B cell (primary cell): ENCODE results near the gene GHRL. TPM values are rescaled to one million over a fixed set of nuclear protein-coding genes. Genes with fewer than 3 reads are reported as not detected.

Experiments used
- ATAC-seq: fragments of 200-7000 bp; cut with Tn5 transposase; one replicate; pipeline ENCODE4 v1.10.0; 2021; ENCODE audit warnings: low read depth, mild to moderate bottlenecking, moderate number of reproducible peaks, moderate library complexity
- CTCF ChIA-PET: fragments of 350-600 bp; sonication (Branson Sonifier 250); formaldehyde crosslinking; loops from one replicate; lab custom pipeline; 2021; ENCODE audit warnings: antibody characterized with exemption, inconsistent platforms; lab: Charles Lee
- POLR2A ChIA-PET: fragments of 350-600 bp; sonication (Branson Sonifier 250); formaldehyde crosslinking; loops from one replicate; lab custom pipeline; 2021; ENCODE audit warnings: antibody characterized with exemption; lab: Charles Lee
- DNase-seq: peaks from one replicate; pipeline ENCODE4 v3.0.0; 2013
- H2AFZ ChIP-seq: 2 replicates; pipeline ENCODE4 v1.6.1; 2012; ENCODE audit warnings: mild to moderate bottlenecking, low read depth, low read length; ENCODE audit not compliant: insufficient read depth, poor library complexity, severe bottlenecking
- H3K27ac ChIP-seq, 2 donors: 1 replicate in 1 of 2; 2 replicates in 1 of 2; pipeline ENCODE4 v1.5.1; 2012 to 2013; ENCODE audit warnings: low read length in 2 of 2, mild to moderate bottlenecking in 2 of 2, moderate library complexity in 1 of 2
- H3K27me3 ChIP-seq, 4 experiments: fragments of 200-600 bp in 1 of 4; sonication (generic) in 1 of 4; replicated peaks in 1 of 4; 1 replicate in 2 of 4; 2 replicates in 2 of 4; pipeline versions ENCODE4 v1.6.1 to v1.7.0; 2013 to 2016; ENCODE audit warnings: low read length in 3 of 4, mild to moderate bottlenecking in 2 of 4, mixed read lengths in 1 of 4, moderate library complexity in 1 of 4; ENCODE audit not compliant: insufficient read depth in 4 of 4, control insufficient read depth in 3 of 4; ENCODE audit errors: control extremely low read depth in 1 of 4
- H3K36me3 ChIP-seq, 2 experiments: replicated peaks in 1 of 2; 1 replicate in 1 of 2; 2 replicates in 1 of 2; pipeline versions ENCODE4 v1.6.1 to v1.7.1; 2013; ENCODE audit warnings: low read length in 1 of 2; ENCODE audit not compliant: insufficient read depth in 2 of 2, control insufficient read depth in 1 of 2; ENCODE audit errors: control extremely low read depth in 1 of 2, extremely low read depth in 1 of 2
- H3K4me1 ChIP-seq, 2 donors: fragments of 200-600 bp in 1 of 2; sonication (generic) in 1 of 2; 1 replicate in 1 of 2; 2 replicates in 1 of 2; pipeline versions ENCODE4 v1.5.1 to v1.6.1; 2013 to 2017; ENCODE audit warnings: low read length in 2 of 2; ENCODE audit not compliant: control insufficient read depth in 2 of 2, insufficient read depth in 2 of 2
- H3K4me2 ChIP-seq: replicated peaks from 2 replicates; pipeline ENCODE3; 2012; ENCODE audit warnings: mild to moderate bottlenecking, low read depth, low read length; ENCODE audit not compliant: poor library complexity, severe bottlenecking
- H3K4me3 ChIP-seq, 5 experiments: fragments of 200-600 bp in 1 of 5; sonication (generic) in 1 of 5; 1 replicate in 3 of 5; 2 replicates in 2 of 5; pipeline versions ENCODE4 v1.5.1 to v1.7.0; 2011 to 2016; ENCODE audit warnings: low read length in 4 of 5, mild to moderate bottlenecking in 4 of 5, low read depth in 2 of 5, control low read depth in 1 of 5, moderate library complexity in 1 of 5; ENCODE audit not compliant: insufficient read depth in 1 of 5; ENCODE audit errors: control extremely low read depth in 1 of 5, extremely low read depth in 1 of 5
- H3K79me2 ChIP-seq: fragments of 200-600 bp; sonication (generic); one replicate; pipeline ENCODE4 v1.6.0; 2016; ENCODE audit warnings: low read length; ENCODE audit not compliant: control insufficient read depth, insufficient read depth
- H3K9ac ChIP-seq: fragments of 200-600 bp; sonication (generic); 2 replicates; pipeline ENCODE4 v1.6.1; 2017; ENCODE audit warnings: mild to moderate bottlenecking, low read length, moderate library complexity
- H3K9me3 ChIP-seq, 3 donors: one replicate each; pipeline versions ENCODE4 v1.6.1 to v1.7.1; 2013; ENCODE audit warnings: low read length in 2 of 3; ENCODE audit not compliant: control insufficient read depth in 2 of 3, insufficient read depth in 1 of 3; ENCODE audit errors: control extremely low read depth in 1 of 3
- H4K20me1 ChIP-seq: 2 replicates; pipeline ENCODE4 v1.6.0; 2012; ENCODE audit warnings: mild to moderate bottlenecking, low read length; ENCODE audit not compliant: insufficient read depth, control insufficient read depth, poor library complexity, severe bottlenecking
- H3K27ac Mint-ChIP-seq: one replicate; pipeline ENCODE4 v1.8.0; 2021; ENCODE audit warnings: mixed read lengths
- H3K27me3 Mint-ChIP-seq: one replicate; pipeline ENCODE4 v1.8.0; 2021; ENCODE audit warnings: mixed read lengths
- H3K4me1 Mint-ChIP-seq: one replicate; pipeline ENCODE4 v1.8.0; 2021; ENCODE audit warnings: mixed read lengths
- H3K4me3 Mint-ChIP-seq: one replicate; pipeline ENCODE4 v1.8.0; 2021; ENCODE audit warnings: mixed read lengths
- H3K9me3 Mint-ChIP-seq: one replicate; pipeline ENCODE4 v1.8.0; 2022; ENCODE audit warnings: mixed read lengths; ENCODE audit not compliant: insufficient read depth
- EZH2 ChIP-seq: IDR thresholded peaks from 2 replicates; pipeline ENCODE4 v1.6.1; 2012; ENCODE audit warnings: borderline replicate concordance, low read depth, mild to moderate bottlenecking, moderate library complexity, low read length; ENCODE audit not compliant: insufficient read depth, poor library complexity, severe bottlenecking
- WGBS: methylation state at CpG from one replicate; pipeline ENCODE4 v1.1.5; 2013; ENCODE audit warnings: missing lambda C conversion rate; ENCODE audit not compliant: insufficient coverage; 5-methylcytosine and 5-hydroxymethylcytosine counted together
- intact Hi-C: fragments of 100-400 bp; cut with micrococcal nuclease; formaldehyde crosslinking; loops from one replicate; pipeline ENCODE4 v1.10.0; 2022
- polyA plus RNA-seq: library from polyadenylated mRNA; depleted of rRNA; stranded (reverse); fragments of >200 nt; gene quantifications from 2 replicates; pipeline ENCODE4 v1.2.3, GENCODE V29; 2012
- total RNA-seq, 2 donors: library from RNA; stranded (reverse); fragments of 120-200 nt in 1 of 2; gene quantifications; 1 replicate in 1 of 2; 2 replicates in 1 of 2; pipeline versions ENCODE4 v1.2.3 to v1.2.4, GENCODE V29; 2013 to 2022
- TF ChIP-seq, protein P1 (sequence below): fragments of 200-600 bp; IDR thresholded peaks from one replicate; pipeline ENCODE4 v1.8.0; 2022; ENCODE audit warnings: antibody characterized with exemption, mild to moderate bottlenecking

Gene GHRL
- total and polyA plus RNA-seq, 2 donors (not counting 1 experiment from before 2014, with no cell fraction given), result 2.8 to 3.0 TPM

DNA sequence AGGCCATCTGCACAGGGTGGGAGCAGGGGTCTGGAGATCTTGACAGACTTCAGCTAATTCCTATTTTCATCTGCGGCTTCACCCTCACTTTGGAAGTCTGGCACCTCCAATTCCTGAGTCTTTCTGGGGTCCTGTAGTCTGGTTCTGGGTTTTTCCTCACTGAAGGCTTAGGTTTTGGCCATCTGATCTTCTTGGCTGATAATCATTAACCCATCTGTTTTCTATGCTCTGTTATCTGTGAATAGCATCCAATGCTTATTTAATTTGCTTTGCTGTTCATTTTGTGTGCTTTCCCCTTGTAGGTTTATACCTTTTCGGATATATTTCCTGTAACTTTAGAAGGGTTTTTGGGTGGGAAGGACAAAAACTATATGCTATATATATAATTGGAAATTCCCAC, 26.9 kb downstream of the GHRL start:
- Histone ChIP-seq H3K9ac (no peak overlapping the region), H3K4me2 (no peak overlapping the region), H3K4me3 (no peak overlapping the region), H4K20me1 (peaks cover 71% of the 10 kb centered on the region), H3K9me3 (no peaks in the 10 kb centered on the region), H3K27ac (no peak overlapping the region), H3K4me1 (peaks cover 3 to 10% of the 10 kb centered on the region in 2 donors), H3K79me2 (peaks cover 99% of the 10 kb centered on the region), H3K36me3 (peaks cover 17 to 74% of the 10 kb centered on the region in 2 experiments), H2AFZ (no peak overlapping the region), H3K27me3 (no peaks in the 10 kb centered on the region)
- intact Hi-C loops, result no loop called here
- H3K27ac Mint-ChIP-seq, result no peak overlapping the region
- ChIA-PET POLR2A (no interaction called here), CTCF (no interaction called here)
- ATAC-seq (no peak), DNase-seq (no peak)
- H3K9me3 Mint-ChIP-seq, result no peaks in the 10 kb centered on the region
- WGBS, result 100% methylated on average over 1 of the region's 2 CpGs
- peaks cover 43% of the 10 kb centered on the region for H3K4me1 Mint-ChIP-seq
- H3K27me3 Mint-ChIP-seq, result no peaks in the 10 kb centered on the region
- H3K4me3 Mint-ChIP-seq, result no peak overlapping the region
- no peak for TF ChIP-seq EZH2
- TF ChIP-seq, protein P1, sequence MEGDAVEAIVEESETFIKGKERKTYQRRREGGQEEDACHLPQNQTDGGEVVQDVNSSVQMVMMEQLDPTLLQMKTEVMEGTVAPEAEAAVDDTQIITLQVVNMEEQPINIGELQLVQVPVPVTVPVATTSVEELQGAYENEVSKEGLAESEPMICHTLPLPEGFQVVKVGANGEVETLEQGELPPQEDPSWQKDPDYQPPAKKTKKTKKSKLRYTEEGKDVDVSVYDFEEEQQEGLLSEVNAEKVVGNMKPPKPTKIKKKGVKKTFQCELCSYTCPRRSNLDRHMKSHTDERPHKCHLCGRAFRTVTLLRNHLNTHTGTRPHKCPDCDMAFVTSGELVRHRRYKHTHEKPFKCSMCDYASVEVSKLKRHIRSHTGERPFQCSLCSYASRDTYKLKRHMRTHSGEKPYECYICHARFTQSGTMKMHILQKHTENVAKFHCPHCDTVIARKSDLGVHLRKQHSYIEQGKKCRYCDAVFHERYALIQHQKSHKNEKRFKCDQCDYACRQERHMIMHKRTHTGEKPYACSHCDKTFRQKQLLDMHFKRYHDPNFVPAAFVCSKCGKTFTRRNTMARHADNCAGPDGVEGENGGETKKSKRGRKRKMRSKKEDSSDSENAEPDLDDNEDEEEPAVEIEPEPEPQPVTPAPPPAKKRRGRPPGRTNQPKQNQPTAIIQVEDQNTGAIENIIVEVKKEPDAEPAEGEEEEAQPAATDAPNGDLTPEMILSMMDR, result no peak

DNA sequence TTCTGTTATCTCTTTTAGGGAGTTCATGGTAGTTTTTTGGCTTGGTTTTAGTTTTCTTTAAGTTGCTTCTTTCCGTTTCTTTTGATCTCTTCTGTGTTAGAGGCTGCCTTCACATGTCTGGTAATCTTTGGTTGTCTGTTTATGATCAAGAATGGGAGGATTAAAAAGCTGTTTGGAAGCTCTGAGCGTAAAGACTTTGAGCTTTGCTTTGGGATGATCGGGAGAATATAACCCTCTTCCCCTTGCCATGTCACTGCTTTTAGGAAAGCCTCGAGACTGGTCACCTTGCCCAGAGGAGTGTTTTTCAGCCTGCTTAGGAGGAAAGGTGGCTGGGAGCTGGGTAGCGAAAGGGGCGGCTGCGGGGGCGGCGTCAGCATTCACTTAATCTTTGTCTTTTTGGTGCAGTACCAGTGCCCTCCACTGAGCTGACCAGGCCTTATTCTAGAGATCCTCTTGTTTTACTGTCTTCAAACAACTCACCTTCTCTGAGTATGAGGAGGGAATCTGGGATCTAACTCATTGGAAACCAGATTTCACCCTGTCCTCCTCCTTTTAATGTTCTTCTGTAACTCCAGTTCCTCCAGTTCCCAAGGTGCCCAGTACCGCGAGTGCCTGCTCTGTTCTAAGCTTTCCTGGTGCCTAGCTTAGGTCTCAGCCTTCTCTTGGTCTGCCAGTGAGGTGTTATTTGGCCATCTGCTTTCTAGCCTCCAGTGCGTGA, 28.9 kb downstream of the GHRL start:
- intact Hi-C loops, result no loop called here
- peaks cover 73% of the 10 kb centered on the region for H4K20me1 ChIP-seq
- H3K79me2 ChIP-seq, result peaks cover 91% of the 10 kb centered on the region
- peak overlapping the region in 1 of 2 donors; percentile 28 for H3K27ac ChIP-seq
- Mint-ChIP-seq H3K9me3 (no peaks in the 10 kb centered on the region), H3K27me3 (no peaks in the 10 kb centered on the region), H3K27ac (peak overlapping the region; percentile 54), H3K4me1 (peaks cover 51% of the 10 kb centered on the region), H3K4me3 (no peak overlapping the region)
- H2AFZ ChIP-seq, result no peak overlapping the region
- DNase-seq, result peak; percentile 57
- WGBS, result 95% methylated on average over 4 of the region's 12 CpGs
- TF ChIP-seq, protein P1, result peak; percentile 67
- no peak for TF ChIP-seq EZH2
- H3K9me3 ChIP-seq, result no peaks in the 10 kb centered on the region
- H3K9ac ChIP-seq, result no peak overlapping the region
- no peak overlapping the region for H3K4me2 ChIP-seq
- no peak overlapping the region for H3K4me3 ChIP-seq
- POLR2A ChIA-PET, result interaction anchor here (0.5 kb wide), 1 partner anchor 439 kb away, joined by 4 read pairs; no protein-coding TSS in a partner anchor
- H3K4me1 ChIP-seq, result peaks cover 3 to 10% of the 10 kb centered on the region in 2 donors
- CTCF ChIA-PET, result interaction anchor here (0.6 to 1.3 kb wide), 10 partner anchors 9 to 331 kb away, joined by 3 to 6 read pairs (median 3); partner anchors contain the start of genes GHRL and TATDN2
- H3K36me3 ChIP-seq, result peaks cover 21 to 71% of the 10 kb centered on the region in 2 experiments
- no peaks in the 10 kb centered on the region for H3K27me3 ChIP-seq
- ATAC-seq, result peak; percentile 65
